ENCODE results near the gene MYADML2. TPM values are rescaled to one million over a fixed set of nuclear protein-coding genes. Genes with fewer than 3 reads are reported as not detected.
A peak's percentile ranks its signal among the peaks of the same experiment; 100 is the strongest.

The MYADML2 gene
- total RNA-seq, 4 donors from 2014 or later, result not detected

- peaks cover 32 to 74% (median 53%) of the 10 kb centered on the region in 3 donors for H3K4me1 ChIP-seq
- intact Hi-C loops (cut with DNase I), result no loop called here
Measured at GRCh38 chr17:81964081-81964849, 17.2 kb upstream of the MYADML2 start.

GRCh38 chr17:81962499-81963441 is 15.7 kb upstream of the MYADML2 start:
- no peak for DNase-seq
- H3K36me3 ChIP-seq, result no peaks in the 10 kb centered on the region
- no peaks in the 10 kb centered on the region for H3K9me3 ChIP-seq
- no peak for TF ChIP-seq POLR2A (IDR thresholded peaks at IDR 0.05)
- TF ChIP-seq, protein P1, sequence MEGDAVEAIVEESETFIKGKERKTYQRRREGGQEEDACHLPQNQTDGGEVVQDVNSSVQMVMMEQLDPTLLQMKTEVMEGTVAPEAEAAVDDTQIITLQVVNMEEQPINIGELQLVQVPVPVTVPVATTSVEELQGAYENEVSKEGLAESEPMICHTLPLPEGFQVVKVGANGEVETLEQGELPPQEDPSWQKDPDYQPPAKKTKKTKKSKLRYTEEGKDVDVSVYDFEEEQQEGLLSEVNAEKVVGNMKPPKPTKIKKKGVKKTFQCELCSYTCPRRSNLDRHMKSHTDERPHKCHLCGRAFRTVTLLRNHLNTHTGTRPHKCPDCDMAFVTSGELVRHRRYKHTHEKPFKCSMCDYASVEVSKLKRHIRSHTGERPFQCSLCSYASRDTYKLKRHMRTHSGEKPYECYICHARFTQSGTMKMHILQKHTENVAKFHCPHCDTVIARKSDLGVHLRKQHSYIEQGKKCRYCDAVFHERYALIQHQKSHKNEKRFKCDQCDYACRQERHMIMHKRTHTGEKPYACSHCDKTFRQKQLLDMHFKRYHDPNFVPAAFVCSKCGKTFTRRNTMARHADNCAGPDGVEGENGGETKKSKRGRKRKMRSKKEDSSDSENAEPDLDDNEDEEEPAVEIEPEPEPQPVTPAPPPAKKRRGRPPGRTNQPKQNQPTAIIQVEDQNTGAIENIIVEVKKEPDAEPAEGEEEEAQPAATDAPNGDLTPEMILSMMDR (IDR thresholded peaks at IDR 0.05), result no peak
- intact Hi-C loops (cut with DNase I), result no loop called here
- peaks cover 17 to 91% (median 24%) of the 10 kb centered on the region in 4 donors for H3K27me3 ChIP-seq
- 54 to 62% methylated on average over 11 to 24 of the region's 37 CpGs for WGBS, 2 donors
- H3K4me1 ChIP-seq, result peaks cover 23 to 64% (median 45%) of the 10 kb centered on the region in 3 donors
- H3K27ac ChIP-seq, result no peak overlapping the region
- no peak overlapping the region for H3K4me3 ChIP-seq

More at GRCh38 chr17:81964081-81964849, 17.2 kb upstream of the MYADML2 start:
- no peaks in the 10 kb centered on the region for H3K9me3 ChIP-seq
- TF ChIP-seq, protein P1 (IDR thresholded peaks at IDR 0.05), result no peak
- no peak for TF ChIP-seq POLR2A (IDR thresholded peaks at IDR 0.05)
- H3K36me3 ChIP-seq, result no peaks in the 10 kb centered on the region
- 59 to 73% methylated on average over 10 to 13 of the region's 22 CpGs for WGBS, 2 donors
- no peak for DNase-seq
- H3K4me3 ChIP-seq, result no peak overlapping the region
- H3K27me3 ChIP-seq, result peaks cover 10 to 84% (median 21%) of the 10 kb centered on the region in 4 donors
- no peak overlapping the region for H3K27ac ChIP-seq

GRCh38 chr17:81961521-81962498 is 14.8 kb upstream of the MYADML2 start:
- Histone ChIP-seq H3K9me3 (no peaks in the 10 kb centered on the region), H3K4me3 (peak overlapping the region in 2 of 4 donors; percentile 45 to 72), H3K27me3 (peaks cover 17 to 93% (median 24%) of the 10 kb centered on the region in 4 donors), H3K4me1 (peaks cover 13 to 54% (median 35%) of the 10 kb centered on the region in 3 donors), H3K36me3 (no peaks in the 10 kb centered on the region), H3K27ac (no peak overlapping the region)
- 73 to 74% methylated on average over 5 to 9 of the region's 82 CpGs for WGBS, 2 donors
- DNase-seq, result no peak
- intact Hi-C loops (cut with DNase I), result no loop called here
- TF ChIP-seq, protein P1 (IDR thresholded peaks at IDR 0.05), result no peak
- TF ChIP-seq POLR2A (IDR thresholded peaks at IDR 0.05), result no peak

DNA sequence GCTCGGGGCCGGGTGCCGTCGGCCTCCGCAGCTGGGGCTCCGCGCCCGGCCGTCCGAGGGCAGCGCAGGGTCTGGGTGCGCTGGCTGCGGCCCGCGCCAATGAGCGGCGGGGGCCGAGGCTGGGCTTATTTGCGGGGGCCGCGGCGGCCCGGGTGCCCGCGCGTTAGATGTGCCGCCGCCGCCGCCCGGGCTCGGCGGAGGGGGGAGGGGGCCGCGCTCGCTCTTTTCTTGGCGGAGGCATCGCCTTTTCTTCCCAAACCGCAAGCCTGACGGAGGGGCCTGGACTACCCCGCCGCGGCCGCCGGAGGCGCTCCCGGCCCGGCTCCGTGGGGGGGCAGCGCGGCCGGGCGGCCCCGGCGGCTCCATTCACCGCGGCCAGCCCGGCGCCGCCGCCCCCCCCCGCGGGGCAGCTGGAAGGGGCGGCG is 14.1 kb upstream of the MYADML2 start, which contains the start of gene NOTUM:
TSS of gene NOTUM (minus strand) at position 101 of the 425 bp plus-strand sequence. CDS start 278 bp downstream, outside the sequence.
- Histone ChIP-seq H3K36me3 (no peaks in the 10 kb centered on the region), H3K27ac (no peak within 1 kb of the TSS), H3K4me3 (peak within 1 kb of the TSS; percentile 29 to 72 (median 42)), H3K4me1 (peaks cover 12 to 48% (median 32%) of the 10 kb centered on the region in 3 donors), H3K9me3 (no peaks in the 10 kb centered on the region), H3K27me3 (peaks cover 17 to 93% (median 24%) of the 10 kb centered on the region in 4 donors)
- intact Hi-C loops (cut with DNase I), result no loop called here
- DNase-seq, result no peak
- no CpG with 5 or more reads among the region's 65 CpGs for WGBS, 2 donors
- TF ChIP-seq, protein P1 (IDR thresholded peaks at IDR 0.05), result peak in 2 of 6 experiments; percentile 8 to 25
- no peak for TF ChIP-seq POLR2A (IDR thresholded peaks at IDR 0.05)
